Measurements from ENCODE around the gene PTPRJ. TPM values are rescaled to one million over a fixed set of nuclear protein-coding genes. Genes with fewer than 3 reads are reported as not detected.

Gene PTPRJ
- total RNA-seq, 1 experiment from 2014 or later: 10.5 TPM

DNA sequence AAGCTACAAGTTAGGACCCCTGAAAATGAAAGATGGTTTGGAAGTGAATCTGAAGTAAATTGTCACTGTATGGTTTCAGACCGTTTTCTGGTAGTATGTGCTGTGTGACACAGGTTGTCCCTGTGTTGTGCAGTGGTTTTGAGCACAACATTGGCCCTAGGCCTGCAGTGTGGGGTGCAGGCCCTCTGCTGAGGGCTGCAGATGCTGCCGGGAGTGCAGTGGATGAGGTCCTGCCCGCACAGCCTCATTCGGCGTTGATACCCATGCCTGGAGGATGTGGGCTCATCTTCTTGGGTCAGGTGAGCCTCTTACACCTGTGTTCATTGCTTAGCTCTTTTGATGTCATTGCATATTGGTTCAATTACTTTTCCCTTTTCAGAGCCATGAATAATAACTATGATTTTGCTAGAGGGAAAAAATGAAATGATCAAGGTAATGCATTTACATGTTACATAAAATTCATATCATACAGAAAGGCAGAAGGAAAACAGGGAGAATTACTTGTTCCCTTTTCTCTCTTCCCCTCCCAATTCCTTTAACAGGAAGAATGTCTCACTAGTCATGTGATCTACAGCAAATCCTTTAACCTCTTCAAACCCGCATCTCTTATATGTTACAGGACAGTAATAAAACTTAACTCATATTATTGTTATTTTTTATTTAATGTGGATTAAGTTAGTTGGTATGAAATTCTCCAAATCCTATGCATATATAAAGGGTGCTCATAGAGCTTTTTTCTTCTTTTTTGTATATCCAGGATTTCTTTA, 48.7 kb downstream of the PTPRJ start:
- intact Hi-C loops (cut with micrococcal nuclease): no loop called here
- no peaks in the 10 kb centered on the region; the same call in 1 of the 2 replicates for H4K20me1 ChIP-seq (ENCODE audit: low read length)
- H3K4me2 ChIP-seq (ENCODE audit: low read length): no peak overlapping the region
- peaks cover 39% of the 10 kb centered on the region for H3K79me2 ChIP-seq (ENCODE audit: low read length)
- DNase-seq (no peak), ATAC-seq (peak; percentile 56; the same call in 1 of the 2 replicates)
- CTCF ChIA-PET: no interaction called here
- H3K4me3 ChIP-seq (ENCODE audit: low read length): no peak overlapping the region
- H3K36me3 ChIP-seq (ENCODE audit: low read depth, low read length): no peaks in the 10 kb centered on the region; the same call in 1 of the 2 replicates
- TF ChIP-seq, protein P1, sequence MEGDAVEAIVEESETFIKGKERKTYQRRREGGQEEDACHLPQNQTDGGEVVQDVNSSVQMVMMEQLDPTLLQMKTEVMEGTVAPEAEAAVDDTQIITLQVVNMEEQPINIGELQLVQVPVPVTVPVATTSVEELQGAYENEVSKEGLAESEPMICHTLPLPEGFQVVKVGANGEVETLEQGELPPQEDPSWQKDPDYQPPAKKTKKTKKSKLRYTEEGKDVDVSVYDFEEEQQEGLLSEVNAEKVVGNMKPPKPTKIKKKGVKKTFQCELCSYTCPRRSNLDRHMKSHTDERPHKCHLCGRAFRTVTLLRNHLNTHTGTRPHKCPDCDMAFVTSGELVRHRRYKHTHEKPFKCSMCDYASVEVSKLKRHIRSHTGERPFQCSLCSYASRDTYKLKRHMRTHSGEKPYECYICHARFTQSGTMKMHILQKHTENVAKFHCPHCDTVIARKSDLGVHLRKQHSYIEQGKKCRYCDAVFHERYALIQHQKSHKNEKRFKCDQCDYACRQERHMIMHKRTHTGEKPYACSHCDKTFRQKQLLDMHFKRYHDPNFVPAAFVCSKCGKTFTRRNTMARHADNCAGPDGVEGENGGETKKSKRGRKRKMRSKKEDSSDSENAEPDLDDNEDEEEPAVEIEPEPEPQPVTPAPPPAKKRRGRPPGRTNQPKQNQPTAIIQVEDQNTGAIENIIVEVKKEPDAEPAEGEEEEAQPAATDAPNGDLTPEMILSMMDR (conservative IDR thresholded peaks at IDR 0.05; ENCODE audit: low read depth, low read length): no peak
- H2AFZ ChIP-seq (ENCODE audit: low read length): no peak overlapping the region
- H3K9me3 ChIP-seq (ENCODE audit: low read length): no peaks in the 10 kb centered on the region
- no TSS peak for BruUV-seq (replicated peaks)
- H3K4me1 ChIP-seq (ENCODE audit: insufficient read depth, low read length): peaks cover 7% of the 10 kb centered on the region
- no peaks in the 10 kb centered on the region for H3K27me3 ChIP-seq (ENCODE audit: low read length)
- H3K27ac ChIP-seq (ENCODE audit: low read length): no peak overlapping the region
- POLR2A ChIA-PET (ENCODE audit: unreplicated experiment): no interaction called here
- no peak overlapping the region for H3K9ac ChIP-seq (ENCODE audit: low read length)
- no peaks in the 10 kb centered on the region for H3K9me2 ChIP-seq (replicated peaks; ENCODE audit: low read length)
- H3F3A ChIP-seq (ENCODE audit: low read length, unreplicated experiment): no peaks in the 10 kb centered on the region

DNA sequence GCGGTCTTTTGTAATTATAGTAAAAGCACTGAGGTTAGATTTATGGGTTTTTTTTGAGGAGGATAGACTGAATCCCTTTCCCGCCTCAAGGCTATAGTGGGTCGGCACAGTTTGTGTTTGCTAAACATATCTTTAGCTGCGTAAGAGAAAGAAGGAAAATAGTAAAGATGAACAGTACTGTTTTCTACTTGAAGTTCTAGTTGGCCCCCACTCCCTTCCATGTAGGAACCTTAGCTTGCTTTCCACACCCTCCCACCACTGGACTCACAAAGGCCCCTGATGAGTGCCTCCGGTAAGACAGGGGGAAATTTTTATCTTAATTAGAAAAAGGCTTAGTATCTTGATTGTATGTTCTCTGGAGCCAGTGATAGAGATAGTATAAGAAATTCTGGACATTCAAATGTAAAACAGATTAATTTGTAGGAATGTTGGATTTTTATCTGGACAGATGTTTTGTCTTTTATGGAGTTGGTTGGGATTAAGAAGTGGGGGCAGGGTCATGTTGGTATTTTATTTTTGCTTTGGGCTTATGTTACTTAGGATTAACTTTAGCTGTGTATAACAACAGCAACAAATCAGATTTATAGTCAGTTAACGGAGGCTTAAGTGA, 49.4 kb downstream of the PTPRJ start:
- H3K4me2 ChIP-seq (ENCODE audit: low read length): no peak overlapping the region
- TF ChIP-seq EZH2phosphoT487 (IDR thresholded peaks at IDR 0.05; ENCODE audit: borderline replicate concordance, low read length): no peak
- no peak for TF ChIP-seq EZH2 (IDR thresholded peaks at IDR 0.05; ENCODE audit: low read length, unreplicated experiment)
- TF ChIP-seq, protein P1 (conservative IDR thresholded peaks at IDR 0.05; ENCODE audit: low read depth, low read length): no peak
- no peaks in the 10 kb centered on the region for H3F3A ChIP-seq (ENCODE audit: low read length, unreplicated experiment)
- no peak overlapping the region for H3K27ac ChIP-seq (ENCODE audit: low read length)
- H3K79me2 ChIP-seq (ENCODE audit: low read length): peaks cover 33% of the 10 kb centered on the region
- ChIA-PET POLR2A (ENCODE audit: unreplicated experiment) (no interaction called here), CTCF (no interaction called here)
- no peak for DNase-seq
- H3K36me3 ChIP-seq (ENCODE audit: low read depth, low read length): no peaks in the 10 kb centered on the region; the same call in 1 of the 2 replicates
- H3K9me2 ChIP-seq (replicated peaks; ENCODE audit: low read length): no peaks in the 10 kb centered on the region
- no peak overlapping the region for H2AFZ ChIP-seq (ENCODE audit: low read length)
- no peak overlapping the region for H3K9ac ChIP-seq (ENCODE audit: low read length)
- no peak overlapping the region for H3K4me3 ChIP-seq (ENCODE audit: low read length)
- no peaks in the 10 kb centered on the region; the same call in 1 of the 2 replicates for H4K20me1 ChIP-seq (ENCODE audit: low read length)
- H3K27me3 ChIP-seq (ENCODE audit: low read length): no peaks in the 10 kb centered on the region
- intact Hi-C loops (cut with micrococcal nuclease): no loop called here
- no TSS peak for BruUV-seq (replicated peaks)
- no peaks in the 10 kb centered on the region for H3K9me3 ChIP-seq (ENCODE audit: low read length)
- H3K4me1 ChIP-seq (ENCODE audit: insufficient read depth, low read length): peaks cover 7% of the 10 kb centered on the region
- ATAC-seq: no peak

DNA sequence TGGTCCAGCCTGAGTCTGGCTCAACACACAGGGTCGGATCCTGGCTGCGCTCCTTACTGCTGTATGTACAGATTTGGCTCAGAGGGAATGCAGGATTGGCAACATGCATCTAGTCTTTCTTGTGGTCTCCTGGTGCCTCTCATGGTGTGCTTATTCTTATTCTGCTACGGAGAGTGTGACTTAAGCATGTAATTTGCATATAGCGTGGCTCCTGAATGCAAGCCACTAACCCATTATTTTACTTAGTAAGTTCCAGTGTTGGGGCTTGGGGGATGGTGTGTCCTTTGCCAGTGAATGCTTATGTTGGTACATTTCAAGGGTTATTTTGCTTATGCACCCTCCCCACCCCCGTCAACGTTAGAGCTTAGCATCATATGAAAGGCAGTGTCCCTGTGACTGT, 51.2 kb downstream of the PTPRJ start:
- Histone ChIP-seq H3K4me1 (ENCODE audit: insufficient read depth, low read length) (peaks cover 7% of the 10 kb centered on the region), H3K36me3 (ENCODE audit: low read depth, low read length) (no peaks in the 10 kb centered on the region; the same call in 1 of the 2 replicates), H4K20me1 (ENCODE audit: low read length) (no peaks in the 10 kb centered on the region; the same call in 1 of the 2 replicates), H2AFZ (ENCODE audit: low read length) (no peak overlapping the region), H3K27me3 (ENCODE audit: low read length) (no peaks in the 10 kb centered on the region), H3K9me3 (ENCODE audit: low read length) (no peaks in the 10 kb centered on the region), H3K79me2 (ENCODE audit: low read length) (peaks cover 39% of the 10 kb centered on the region), H3K9me2 (replicated peaks; ENCODE audit: low read length) (no peaks in the 10 kb centered on the region), H3K4me3 (ENCODE audit: low read length) (no peak overlapping the region), H3F3A (ENCODE audit: low read length, unreplicated experiment) (no peaks in the 10 kb centered on the region), H3K27ac (ENCODE audit: low read length) (no peak overlapping the region), H3K4me2 (ENCODE audit: low read length) (no peak overlapping the region), H3K9ac (ENCODE audit: low read length) (no peak overlapping the region)
- BruUV-seq (replicated peaks): no TSS peak
- ChIA-PET CTCF (no interaction called here), POLR2A (ENCODE audit: unreplicated experiment) (no interaction called here)
- TF ChIP-seq, protein P1 (conservative IDR thresholded peaks at IDR 0.05; ENCODE audit: low read depth, low read length): no peak
- TF ChIP-seq EZH2phosphoT487 (IDR thresholded peaks at IDR 0.05; ENCODE audit: borderline replicate concordance, low read length): no peak
- DNase-seq (no peak), ATAC-seq (no peak)
- intact Hi-C loops (cut with micrococcal nuclease): no loop called here
